CD8-positive, alpha-beta memory T cell (primary cell): ENCODE results near the gene CSTF3. TPM values are rescaled to one million over a fixed set of nuclear protein-coding genes. Genes with fewer than 3 reads are reported as not detected.
"Not testable (repeated sequence)": the region's sequence is repeated elsewhere in the genome, so short reads cannot be mapped to it uniquely, and the experiment has no call there.

Source experiments
- CTCF ChIA-PET: fragments of 350-600 bp; sonication (Branson Sonifier 250); formaldehyde crosslinking; loops from one replicate; lab custom pipeline; 2021; ENCODE audit warnings: antibody characterized with exemption; lab: Charles Lee
- POLR2A ChIA-PET: fragments of 350-600 bp; sonication (Branson Sonifier 250); formaldehyde crosslinking; loops from one replicate; lab custom pipeline; 2021; ENCODE audit warnings: antibody characterized with exemption; lab: Charles Lee
- DNase-seq, 5 donors: peaks; one replicate each; pipeline versions ENCODE4 v3.0.0 to v3.0.0-alpha.2; 2020 to 2022; ENCODE audit warnings: mixed read lengths in 1 of 5
- H3K27ac ChIP-seq: one replicate; pipeline ENCODE4 v1.7.0; 2013; ENCODE audit warnings: low read depth, mild to moderate bottlenecking, low read length, moderate library complexity
- H3K27me3 ChIP-seq: 2 replicates; pipeline ENCODE4 v1.7.0; 2013; ENCODE audit warnings: low read length, mild to moderate bottlenecking; ENCODE audit not compliant: insufficient read depth, poor library complexity, severe bottlenecking
- H3K36me3 ChIP-seq: 2 replicates; pipeline ENCODE4 v1.7.0; 2013; ENCODE audit warnings: mild to moderate bottlenecking, low read length, moderate library complexity; ENCODE audit not compliant: insufficient read depth
- H3K4me1 ChIP-seq: 2 replicates; pipeline ENCODE4 v1.7.0; 2013; ENCODE audit warnings: mild to moderate bottlenecking, low read length, moderate library complexity; ENCODE audit not compliant: insufficient read depth
- H3K4me3 ChIP-seq: 2 replicates; pipeline ENCODE4 v1.7.0; 2013; ENCODE audit warnings: mild to moderate bottlenecking, low read length
- H3K9me3 ChIP-seq: 2 replicates; pipeline ENCODE4 v1.7.0; 2013; ENCODE audit warnings: mild to moderate bottlenecking, low read length
- H3K27ac Mint-ChIP-seq, 8 donors: one replicate each; pipeline ENCODE4 v1.8.0; 2020 to 2021; ENCODE audit warnings: mixed read lengths in 8 of 8, mild to moderate bottlenecking in 6 of 8, inconsistent platforms in 3 of 8, moderate library complexity in 3 of 8
- H3K27me3 Mint-ChIP-seq, 2 donors: one replicate each; pipeline ENCODE4 v1.8.0; 2020 to 2021; ENCODE audit warnings: mixed read lengths in 2 of 2, mild to moderate bottlenecking in 1 of 2, moderate library complexity in 1 of 2
- H3K36me3 Mint-ChIP-seq, 3 donors: one replicate each; pipeline ENCODE4 v1.8.0; 2020 to 2021; ENCODE audit warnings: mixed read lengths in 3 of 3, inconsistent platforms in 1 of 3, mild to moderate bottlenecking in 1 of 3
- H3K4me1 Mint-ChIP-seq, 3 donors: one replicate each; pipeline ENCODE4 v1.8.0; 2020 to 2021; ENCODE audit warnings: mixed read lengths in 3 of 3, inconsistent platforms in 1 of 3, mild to moderate bottlenecking in 1 of 3
- H3K4me3 Mint-ChIP-seq, 7 donors: one replicate each; pipeline ENCODE4 v1.8.0; 2020 to 2021; ENCODE audit warnings: mixed read lengths in 7 of 7, mild to moderate bottlenecking in 6 of 7, moderate library complexity in 4 of 7, inconsistent platforms in 2 of 7
- H3K9me3 Mint-ChIP-seq, 5 donors: one replicate each; pipeline ENCODE4 v1.8.0; 2020 to 2022; ENCODE audit warnings: mixed read lengths in 5 of 5, mild to moderate bottlenecking in 3 of 5, moderate library complexity in 2 of 5, inconsistent platforms in 1 of 5
- polyA plus RNA-seq: library from polyadenylated mRNA; unstranded; fragments of 300-500 nt; fragmentation: Illumina TruSeq; gene quantifications from one replicate; pipeline ENCODE4 v1.2.3, GENCODE V29; 2021
- total RNA-seq, 2 experiments: library from RNA; stranded (reverse); gene quantifications; one replicate each; pipeline ENCODE4 v1.2.3, GENCODE V29; 2021

CSTF3 gene
- total and polyA plus RNA-seq, 3 experiments from 2014 or later, result 16.5 to 37.7 (median 35.3) TPM

GRCh38 chr11:33059331-33060007 lies 101.8 kb downstream of the CSTF3 start:
- peak overlapping the region in 1 of 8 donors; percentile 84 for H3K27ac Mint-ChIP-seq
- peaks cover 0 to 75% (median 17%) of the 10 kb centered on the region in 3 donors for H3K36me3 Mint-ChIP-seq
- Histone ChIP-seq H3K27me3 (no peaks in the 10 kb centered on the region), H3K4me3 (no peak overlapping the region), H3K9me3 (no peaks in the 10 kb centered on the region), H3K36me3 (peaks cover 9% of the 10 kb centered on the region), H3K27ac (no peak overlapping the region), H3K4me1 (peaks cover 16% of the 10 kb centered on the region)
- no peaks in the 10 kb centered on the region for H3K27me3 Mint-ChIP-seq
- no peaks in the 10 kb centered on the region for H3K9me3 Mint-ChIP-seq
- ChIA-PET CTCF (interaction anchor here (1.3 to 1.6 kb wide), 2 partner anchors 20 to 96 kb away, joined by 3 to 5 read pairs; partner anchors contain the start of gene TCP11L1), POLR2A (no interaction called here)
- H3K4me3 Mint-ChIP-seq, result no peak overlapping the region
- DNase-seq, result no peak
- peaks cover 13 to 25% (median 23%) of the 10 kb centered on the region in 3 donors for H3K4me1 Mint-ChIP-seq

- Histone ChIP-seq H3K4me1 (no peaks in the 10 kb centered on the region), H3K36me3 (peaks cover 9% of the 10 kb centered on the region), H3K27me3 (no peaks in the 10 kb centered on the region), H3K27ac (no peak overlapping the region), H3K4me3 (no peak overlapping the region), H3K9me3 (no peaks in the 10 kb centered on the region)
- H3K4me1 Mint-ChIP-seq, result peaks cover 3 to 7% (median 6%) of the 10 kb centered on the region in 3 donors
- H3K27ac Mint-ChIP-seq, result peak overlapping the region in 1 of 8 donors; percentile 68
- ChIA-PET CTCF (interaction anchor here (1.5 to 1.6 kb wide), 2 partner anchors 8 to 101 kb away, joined by 3 to 4 read pairs; no protein-coding TSS in a partner anchor), POLR2A (no interaction called here)
- H3K36me3 Mint-ChIP-seq, result peaks cover 0 to 62% (median 16%) of the 10 kb centered on the region in 3 donors
- DNase-seq, result no peak
- no peak overlapping the region for H3K4me3 Mint-ChIP-seq
- H3K9me3 Mint-ChIP-seq, result no peaks in the 10 kb centered on the region
- H3K27me3 Mint-ChIP-seq, result no peaks in the 10 kb centered on the region
Measured at GRCh38 chr11:33057284-33057683, 104.0 kb downstream of the CSTF3 start.

- Mint-ChIP-seq H3K4me1 (peaks cover 3 to 6% (median 4%) of the 10 kb centered on the region in 3 donors), H3K36me3 (peaks cover 0 to 48% (median 15%) of the 10 kb centered on the region in 3 donors), H3K9me3 (no peaks in the 10 kb centered on the region), H3K4me3 (no peak overlapping the region), H3K27ac (peak overlapping the region in 2 of 8 donors; percentile 3 to 17), H3K27me3 (no peaks in the 10 kb centered on the region)
- Histone ChIP-seq H3K4me1 (no peaks in the 10 kb centered on the region), H3K27ac (no peak overlapping the region), H3K36me3 (peaks cover 9% of the 10 kb centered on the region), H3K4me3 (no peak overlapping the region), H3K9me3 (no peaks in the 10 kb centered on the region), H3K27me3 (no peaks in the 10 kb centered on the region)
- ChIA-PET POLR2A (interaction anchor here (0.6 kb wide), 1 partner anchor 15 kb away, joined by 5 read pairs; no protein-coding TSS in a partner anchor), CTCF (interaction anchor here (1.0 kb wide), 1 partner anchor 10 kb away, joined by 5 read pairs; no protein-coding TSS in a partner anchor)
- DNase-seq, result no peak
Measured at GRCh38 chr11:33055375-33055774, 105.9 kb downstream of the CSTF3 start.

GRCh38 chr11:33052231-33052630 lies 109.0 kb downstream of the CSTF3 start:
- Histone ChIP-seq H3K36me3 (no peaks in the 10 kb centered on the region), H3K9me3 (no peaks in the 10 kb centered on the region), H3K4me1 (no peaks in the 10 kb centered on the region), H3K27ac (no peak overlapping the region), H3K27me3 (no peaks in the 10 kb centered on the region), H3K4me3 (no peak overlapping the region)
- H3K4me3 Mint-ChIP-seq, result no peak overlapping the region
- H3K4me1 Mint-ChIP-seq, result peaks cover 5 to 15% (median 9%) of the 10 kb centered on the region in 3 donors
- no peaks in the 10 kb centered on the region for H3K9me3 Mint-ChIP-seq
- peaks cover 0 to 39% (median 9%) of the 10 kb centered on the region in 3 donors for H3K36me3 Mint-ChIP-seq
- CTCF ChIA-PET, result no interaction called here
- no peak overlapping the region for H3K27ac Mint-ChIP-seq
- no peaks in the 10 kb centered on the region for H3K27me3 Mint-ChIP-seq
- POLR2A ChIA-PET, result no interaction called here
- no peak for DNase-seq

GRCh38 chr11:33049565-33050408 lies 111.5 kb downstream of the CSTF3 start:
- H3K27ac ChIP-seq, H3K36me3 ChIP-seq, H3K9me3 Mint-ChIP-seq, POLR2A ChIA-PET, H3K4me1 ChIP-seq, H3K4me3 Mint-ChIP-seq, CTCF ChIA-PET, H3K27me3 Mint-ChIP-seq, H3K27me3 ChIP-seq, H3K9me3 ChIP-seq, H3K27ac Mint-ChIP-seq, H3K4me3 ChIP-seq, DNase-seq: not testable (repeated sequence)
- H3K36me3 Mint-ChIP-seq, result peaks cover 0 to 43% (median 9%) of the 10 kb centered on the region in 3 donors
- peaks cover 3 to 17% (median 15%) of the 10 kb centered on the region in 3 donors for H3K4me1 Mint-ChIP-seq

GRCh38 chr11:33048701-33049100 lies 112.6 kb downstream of the CSTF3 start:
- CTCF ChIA-PET, result interaction anchor here (1.4 kb wide), 1 partner anchor 93 kb away, joined by 3 read pairs; no protein-coding TSS in a partner anchor
- H3K27me3 Mint-ChIP-seq, H3K27me3 ChIP-seq, H3K9me3 Mint-ChIP-seq, DNase-seq, H3K4me1 ChIP-seq, H3K4me3 Mint-ChIP-seq, H3K27ac Mint-ChIP-seq, POLR2A ChIA-PET, H3K4me3 ChIP-seq, H3K9me3 ChIP-seq, H3K36me3 ChIP-seq, H3K27ac ChIP-seq: not testable (repeated sequence)
- Mint-ChIP-seq H3K4me1 (peaks cover 1 to 16% (median 15%) of the 10 kb centered on the region in 3 donors), H3K36me3 (peaks cover 0 to 49% (median 9%) of the 10 kb centered on the region in 3 donors)

GRCh38 chr11:33045551-33046255 lies 115.6 kb downstream of the CSTF3 start:
- H3K4me1 Mint-ChIP-seq, result peaks cover 7 to 25% (median 25%) of the 10 kb centered on the region in 3 donors
- H3K27me3 Mint-ChIP-seq, result no peaks in the 10 kb centered on the region
- peaks cover 4% of the 10 kb centered on the region for H3K36me3 ChIP-seq
- ChIA-PET POLR2A (no interaction called here), CTCF (interaction anchor here (1.2 kb wide), 1 partner anchor 20 kb away, joined by 4 read pairs; no protein-coding TSS in a partner anchor)
- H3K9me3 ChIP-seq, result no peaks in the 10 kb centered on the region
- no peak overlapping the region for H3K4me3 Mint-ChIP-seq
- H3K36me3 Mint-ChIP-seq, result peaks cover 0 to 46% (median 7%) of the 10 kb centered on the region in 3 donors
- no peaks in the 10 kb centered on the region for H3K9me3 Mint-ChIP-seq
- H3K4me1 ChIP-seq, result peaks cover 4% of the 10 kb centered on the region
- H3K27ac Mint-ChIP-seq, result no peak overlapping the region
- no peak for DNase-seq
- no peaks in the 10 kb centered on the region for H3K27me3 ChIP-seq
- H3K4me3 ChIP-seq, result no peak overlapping the region
- no peak overlapping the region for H3K27ac ChIP-seq
